Small intestine (tissue), 7 donors: Measurements from ENCODE around the gene TSPAN9. TPM values are rescaled to one million over a fixed set of nuclear protein-coding genes. Genes with fewer than 3 reads are reported as not detected.

Source experiments
- DNase-seq, 2 donors: peaks; one replicate each; pipeline versions ENCODE4 v3.0.0 to v3.0.0-alpha.2; 2013
- FAIRE-seq: peaks from 2 replicates; lab custom pipeline; 2012; peaks lifted over from hg19 to GRCh38; lab: Jason Lieb, UNC
- H3K27ac ChIP-seq, 3 donors: one replicate each; pipeline ENCODE4 v1.5.1; 2013; ENCODE audit warnings: low read length in 2 of 3, mild to moderate bottlenecking in 2 of 3, control low read depth in 1 of 3, inconsistent platforms in 1 of 3, low read depth in 1 of 3, moderate library complexity in 1 of 3
- H3K27me3 ChIP-seq, 3 donors: one replicate each; pipeline ENCODE4 v1.6.1; 2013; ENCODE audit warnings: low read length in 3 of 3, inconsistent platforms in 1 of 3; ENCODE audit not compliant: control insufficient read depth in 3 of 3, insufficient read depth in 3 of 3
- H3K36me3 ChIP-seq, 3 donors: one replicate each; pipeline ENCODE4 v1.6.1; 2013; ENCODE audit warnings: low read length in 3 of 3, inconsistent platforms in 1 of 3, low read depth in 1 of 3, mild to moderate bottlenecking in 1 of 3, moderate library complexity in 1 of 3; ENCODE audit not compliant: control insufficient read depth in 3 of 3, insufficient read depth in 2 of 3
- H3K4me1 ChIP-seq, 3 donors: one replicate each; pipeline ENCODE4 v1.6.1; 2013; ENCODE audit warnings: low read length in 2 of 3, inconsistent platforms in 1 of 3, low read depth in 1 of 3, mild to moderate bottlenecking in 1 of 3, moderate library complexity in 1 of 3; ENCODE audit not compliant: control insufficient read depth in 3 of 3, insufficient read depth in 2 of 3
- H3K4me3 ChIP-seq, 3 donors: one replicate each; pipeline ENCODE4 v1.5.1; 2013; ENCODE audit warnings: low read length in 3 of 3, control low read depth in 1 of 3, inconsistent platforms in 1 of 3, low read depth in 1 of 3, mild to moderate bottlenecking in 1 of 3, moderate library complexity in 1 of 3
- H3K9me3 ChIP-seq, 2 donors: one replicate each; pipeline ENCODE4 v1.6.1; 2013; ENCODE audit warnings: low read depth in 1 of 2, low read length in 1 of 2; ENCODE audit not compliant: control insufficient read depth in 2 of 2, insufficient read depth in 1 of 2
- WGBS, 3 donors: extraction: QIAGEN DNeasy Blood & Tissue Kit; methylation state at CpG; one replicate each; pipeline ENCODE4 v1.1.7; 2013; 5-methylcytosine and 5-hydroxymethylcytosine counted together
- polyA plus RNA-seq, 4 donors: library from polyadenylated mRNA; stranded (reverse) in 3 of 4; unstranded in 1 of 4; fragments of 200-250 nt in 3 of 4; fragments of 120-200 nt in 1 of 4; gene quantifications; one replicate each; pipeline versions ENCODE4 v1.2.1 to v1.2.3, GENCODE V29; 2013
- donor health status: healthy with polysubstance abuse.
- donor health status: control.
- donor health status: control.
- donor health status: Bipolar disorder and iron deficiency.
- donor health status: healthy.

The TSPAN9 gene
- polyA plus RNA-seq, 4 donors: 1.3 to 25.5 (median 12.8) TPM

DNA sequence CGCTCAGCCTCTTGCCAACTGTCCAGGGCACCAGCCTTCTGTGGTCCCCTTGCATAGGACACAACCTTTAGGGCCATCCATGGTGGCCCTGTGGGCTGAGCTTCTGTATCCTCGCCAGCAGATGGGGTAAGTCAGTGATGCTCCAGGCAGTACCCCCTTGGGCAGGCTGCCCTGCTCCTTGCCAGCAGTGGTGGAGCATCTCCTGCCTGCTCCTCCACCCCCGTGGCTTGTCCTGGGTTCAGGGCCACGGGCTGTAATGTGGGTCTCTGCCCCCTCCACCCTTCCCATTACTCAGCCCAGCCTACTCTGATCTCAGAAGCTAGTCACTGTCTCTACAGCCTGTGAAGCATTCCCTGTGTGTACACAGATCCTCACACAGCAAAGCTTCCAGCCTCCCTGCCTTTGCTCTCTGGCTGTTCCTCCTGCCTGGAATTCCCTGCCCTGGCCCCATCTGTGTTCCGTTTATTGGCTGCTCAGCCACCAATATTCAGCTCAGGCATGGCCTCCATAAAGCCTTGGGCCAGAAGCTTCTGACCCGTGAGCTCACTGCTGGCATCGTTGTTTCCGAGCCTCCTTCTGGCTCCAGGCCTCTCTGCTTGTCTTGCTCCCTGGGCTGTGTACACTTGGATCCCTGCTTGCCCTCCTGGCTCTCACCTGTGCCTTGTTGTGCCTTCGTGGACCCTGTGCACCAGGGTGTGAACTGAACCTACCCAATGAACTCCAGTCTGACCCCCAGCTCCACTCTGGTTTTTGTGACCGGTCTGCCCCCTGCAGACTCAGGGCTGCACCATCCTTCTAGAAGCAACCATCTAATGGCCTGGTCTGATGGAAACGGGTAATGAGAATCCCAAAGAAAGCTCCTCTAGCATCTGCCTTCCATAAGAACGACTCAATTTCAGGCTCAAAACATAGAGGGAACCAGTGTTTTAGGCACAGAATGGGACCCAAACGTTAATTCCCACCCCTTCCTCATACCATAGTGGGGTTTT, 236.8 kb downstream of the TSPAN9 start:
- FAIRE-seq: no peak
- H3K4me3 ChIP-seq: no peak overlapping the region
- H3K9me3 ChIP-seq: no peaks in the 10 kb centered on the region
- H3K27me3 ChIP-seq: peaks cover 0 to 2% (median 0%) of the 10 kb centered on the region in 3 donors
- H3K36me3 ChIP-seq: no peaks in the 10 kb centered on the region
- no peak overlapping the region for H3K27ac ChIP-seq
- H3K4me1 ChIP-seq: peaks cover 0 to 3% (median 0%) of the 10 kb centered on the region in 3 donors
- DNase-seq: peak in 1 of 2 donors; percentile 13
- WGBS, 3 donors: 51 to 66% (median 57%) methylated on average over 12 to 13 of the region's 13 CpGs

DNA sequence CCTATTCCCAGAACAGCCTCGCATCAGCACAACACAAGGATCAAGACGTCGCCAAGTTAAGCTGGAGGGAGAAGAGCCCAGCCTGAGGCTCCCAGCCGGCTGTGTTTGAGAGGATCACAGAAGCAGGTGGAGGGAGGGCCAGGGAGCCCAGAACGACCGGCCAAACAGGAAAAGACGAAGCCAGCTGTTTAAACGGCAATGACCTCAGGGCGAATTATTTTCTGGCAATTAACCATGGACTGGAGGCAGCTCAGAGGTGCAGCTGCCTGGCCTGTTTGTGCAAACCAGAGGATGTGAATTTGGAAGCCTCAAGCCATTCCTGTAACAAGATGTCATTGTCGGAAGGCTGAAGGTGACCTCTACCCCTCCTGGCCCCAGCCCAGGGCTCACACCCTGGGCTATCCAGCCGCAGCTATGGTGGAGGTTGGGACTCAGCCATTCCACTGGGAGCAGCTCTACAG, 238.1 kb downstream of the TSPAN9 start:
- H3K4me1 ChIP-seq: peaks cover 0 to 3% (median 0%) of the 10 kb centered on the region in 3 donors
- DNase-seq (peak; percentile 6 to 44), FAIRE-seq (no peak)
- peaks cover 0 to 2% (median 0%) of the 10 kb centered on the region in 3 donors for H3K27me3 ChIP-seq
- no peaks in the 10 kb centered on the region for H3K36me3 ChIP-seq
- 10 to 23% (median 18%) methylated on average over 11 of the region's 11 CpGs for WGBS, 3 donors
- H3K27ac ChIP-seq: no peak overlapping the region
- no peaks in the 10 kb centered on the region for H3K9me3 ChIP-seq
- no peak overlapping the region for H3K4me3 ChIP-seq

DNA sequence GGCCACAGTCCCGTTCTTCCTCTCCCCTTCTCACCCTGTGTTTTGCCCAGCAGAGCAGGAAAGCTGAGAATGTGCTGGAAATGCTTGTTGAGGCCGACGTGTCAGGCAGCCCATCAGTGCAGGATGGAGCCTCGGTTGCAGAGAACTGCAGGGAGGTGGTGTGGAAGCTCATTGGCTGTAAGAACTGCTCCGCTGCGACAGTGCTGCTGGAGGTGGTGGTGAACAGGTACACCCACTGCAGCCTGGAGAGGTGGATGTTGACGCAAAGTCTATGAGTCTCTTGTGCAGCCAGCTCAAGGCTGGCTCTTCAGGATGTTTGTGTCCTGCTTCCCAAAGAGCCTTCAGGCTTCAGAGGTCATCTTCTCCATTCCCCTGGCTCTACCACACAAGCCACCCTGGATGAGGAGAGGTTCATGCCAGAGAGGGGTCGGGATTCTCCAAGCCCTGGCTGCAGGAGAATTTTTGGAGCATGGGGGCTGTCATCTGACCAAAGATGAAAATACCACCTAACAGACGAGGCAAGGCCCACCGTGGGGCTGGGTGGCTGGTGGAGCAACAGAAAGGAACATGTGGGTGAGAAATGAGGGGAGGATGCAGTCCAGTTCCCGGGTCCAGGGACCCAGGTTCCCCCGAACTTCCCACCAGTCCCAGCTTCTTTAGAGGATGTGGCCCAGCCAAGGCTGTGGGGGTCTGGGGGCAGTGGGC, 239.7 kb downstream of the TSPAN9 start:
- no peak overlapping the region for H3K4me3 ChIP-seq
- peaks cover 0 to 3% (median 0%) of the 10 kb centered on the region in 3 donors for H3K4me1 ChIP-seq
- no peaks in the 10 kb centered on the region for H3K9me3 ChIP-seq
- H3K36me3 ChIP-seq: no peaks in the 10 kb centered on the region
- peaks cover 0 to 2% (median 0%) of the 10 kb centered on the region in 3 donors for H3K27me3 ChIP-seq
- no peak overlapping the region for H3K27ac ChIP-seq
- WGBS, 3 donors: 85 to 89% (median 86%) methylated on average over 12 of the region's 12 CpGs
- FAIRE-seq (no peak), DNase-seq (no peak)

DNA sequence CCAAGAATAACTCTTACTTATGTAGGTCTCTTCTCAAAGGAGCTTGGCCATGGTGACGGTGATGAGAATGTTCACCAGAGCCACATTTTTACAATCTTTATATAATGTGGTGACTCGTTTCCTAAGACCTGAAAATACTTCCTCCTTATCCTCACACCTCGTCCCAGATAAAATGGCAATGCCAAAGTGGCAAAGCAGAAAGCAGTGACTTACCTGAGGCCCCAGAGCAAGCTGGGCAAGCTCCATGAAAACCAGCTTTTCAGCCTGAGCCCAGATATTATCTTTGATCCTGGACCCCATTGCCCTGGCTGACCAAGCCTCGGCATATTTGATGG, 240.3 kb downstream of the TSPAN9 start:
- Histone ChIP-seq H3K27me3 (peaks cover 0 to 2% (median 0%) of the 10 kb centered on the region in 3 donors), H3K9me3 (no peaks in the 10 kb centered on the region), H3K4me3 (no peak overlapping the region), H3K27ac (no peak overlapping the region), H3K4me1 (peaks cover 0 to 3% (median 0%) of the 10 kb centered on the region in 3 donors), H3K36me3 (no peaks in the 10 kb centered on the region)
- DNase-seq (no peak), FAIRE-seq (no peak)
- WGBS, 3 donors: 58 to 73% (median 63%) methylated on average over 4 of the region's 4 CpGs

DNA sequence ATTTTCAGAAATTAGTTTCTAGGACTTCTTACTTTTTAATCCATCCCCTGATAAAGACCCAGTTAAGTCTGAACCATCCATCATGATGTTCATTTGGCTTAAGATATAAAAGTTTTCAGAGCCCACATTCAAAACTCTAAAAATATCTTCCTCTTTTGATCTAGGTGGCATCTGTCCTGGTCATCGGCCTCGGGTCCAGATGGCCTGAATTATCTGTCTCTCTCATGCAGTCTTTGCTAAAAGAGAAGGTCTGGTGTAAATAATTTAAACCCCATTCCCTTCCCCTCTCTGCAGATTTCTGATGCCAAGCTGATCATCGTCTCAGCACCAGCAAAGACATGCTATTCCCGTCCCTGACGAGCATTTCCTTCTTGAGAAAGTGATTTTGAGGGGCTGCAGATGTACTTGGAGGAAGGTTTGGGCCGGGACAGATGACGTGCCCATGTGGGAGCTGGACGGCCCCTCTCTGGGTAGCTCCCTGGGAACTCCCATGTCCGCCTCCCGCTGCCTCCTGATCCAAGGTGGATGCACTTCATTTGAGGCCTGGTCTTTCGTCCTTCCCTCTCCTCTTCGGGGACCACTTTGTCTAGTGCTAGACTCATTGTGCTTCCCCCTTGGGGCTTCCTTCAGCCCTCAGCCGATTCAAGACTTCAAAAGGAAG, 240.8 kb downstream of the TSPAN9 start:
- Histone ChIP-seq H3K4me3 (no peak overlapping the region), H3K36me3 (no peaks in the 10 kb centered on the region), H3K27me3 (peaks cover 0 to 2% (median 0%) of the 10 kb centered on the region in 3 donors), H3K4me1 (peaks cover 0 to 3% (median 0%) of the 10 kb centered on the region in 3 donors), H3K27ac (no peak overlapping the region), H3K9me3 (no peaks in the 10 kb centered on the region)
- WGBS, 3 donors: 81 to 86% (median 82%) methylated on average over 13 of the region's 13 CpGs
- DNase-seq (no peak), FAIRE-seq (no peak)

DNA sequence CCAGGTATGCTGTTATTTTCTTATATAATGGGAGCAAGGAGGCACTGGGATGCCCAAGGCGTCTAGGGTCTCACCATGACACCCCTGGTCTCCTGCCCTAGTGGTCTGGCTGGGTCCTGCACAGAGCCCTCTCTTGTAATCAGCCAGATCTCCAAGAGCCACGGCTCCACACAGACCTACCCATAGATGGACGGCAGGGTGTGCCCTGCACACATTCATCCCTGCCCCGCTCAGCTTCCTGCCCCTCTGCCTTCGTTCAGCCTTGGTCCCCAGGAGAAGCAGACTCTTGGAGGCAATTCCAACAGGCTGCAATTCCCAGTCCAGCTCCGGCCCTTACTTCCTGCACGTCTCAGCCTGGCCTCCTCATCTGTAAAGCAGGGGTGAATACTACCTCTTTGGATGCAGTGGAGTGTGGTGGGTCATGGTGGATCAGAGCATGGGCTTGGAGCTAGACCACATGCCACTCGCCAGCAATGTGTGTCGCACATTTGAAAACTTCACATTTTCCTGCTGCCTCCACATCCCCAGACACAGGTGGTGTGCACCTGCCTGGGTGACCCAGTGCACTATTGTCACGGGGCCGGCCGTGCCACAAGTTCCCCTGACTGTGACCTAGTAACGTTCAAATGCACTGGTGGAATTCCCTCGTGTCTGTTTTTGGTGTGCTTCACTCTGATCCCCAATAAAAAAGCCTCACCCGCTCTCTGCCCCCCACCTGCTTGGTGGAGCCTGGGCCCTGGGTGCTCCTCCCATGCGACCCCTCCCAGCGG, 242.7 kb downstream of the TSPAN9 start:
- FAIRE-seq (no peak), DNase-seq (no peak)
- no peak overlapping the region for H3K4me3 ChIP-seq

DNA sequence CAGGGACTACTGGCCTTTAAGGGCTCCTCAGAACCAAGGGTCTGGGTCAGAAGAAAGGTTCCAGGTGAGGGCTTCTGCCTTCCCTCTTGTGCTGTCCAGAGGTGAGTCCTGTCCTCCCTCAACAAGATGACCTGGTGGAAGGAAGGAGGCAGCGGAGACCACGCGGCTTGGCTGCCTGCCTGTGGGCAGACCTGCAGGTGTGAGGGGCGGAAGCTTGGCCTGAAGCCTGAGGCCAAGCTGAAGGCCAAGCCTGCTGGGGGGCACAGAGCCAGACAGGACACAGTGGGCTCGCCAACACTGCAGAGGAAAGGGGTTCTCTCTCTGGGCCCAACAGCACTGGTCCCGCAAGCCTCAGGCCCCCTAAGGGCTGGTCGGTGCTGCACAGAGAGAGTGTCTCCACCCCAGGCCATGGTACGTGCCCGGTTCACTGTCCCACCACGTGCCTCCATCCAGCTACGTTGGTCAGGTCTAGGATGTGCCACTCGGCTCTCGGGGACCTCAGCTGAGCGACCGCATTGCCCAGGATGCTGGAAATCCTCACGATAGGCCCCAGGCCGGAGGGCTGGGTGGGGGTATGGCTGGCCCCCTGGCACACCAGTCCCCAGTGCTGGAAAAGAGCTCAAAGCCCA, 243.8 kb downstream of the TSPAN9 start:
- Histone ChIP-seq H3K27me3 (no peaks in the 10 kb centered on the region), H3K36me3 (no peaks in the 10 kb centered on the region), H3K9me3 (no peaks in the 10 kb centered on the region), H3K4me1 (no peaks in the 10 kb centered on the region), H3K4me3 (no peak overlapping the region), H3K27ac (no peak overlapping the region)
- 72 to 88% (median 86%) methylated on average over 17 of the region's 17 CpGs for WGBS, 3 donors
- DNase-seq: no peak
- no peak for FAIRE-seq

More for the DNA sequence above, 242.7 kb downstream of the TSPAN9 start:
- no peaks in the 10 kb centered on the region for H3K9me3 ChIP-seq
- peaks cover 0 to 2% (median 0%) of the 10 kb centered on the region in 3 donors for H3K27me3 ChIP-seq
- 66 to 77% (median 72%) methylated on average over 17 of the region's 17 CpGs for WGBS, 3 donors
- no peaks in the 10 kb centered on the region for H3K36me3 ChIP-seq
- peaks cover 0 to 3% (median 0%) of the 10 kb centered on the region in 3 donors for H3K4me1 ChIP-seq
- no peak overlapping the region for H3K27ac ChIP-seq
